NCI-H510A treated with DMSO at 0.1 percent for 48 hours (cell line): ENCODE data around the gene ITPKC.
"Not testable (repeated sequence)": the region's sequence is repeated elsewhere in the genome, so short reads cannot be mapped to it uniquely, and the experiment has no call there.

Experiments used
- DNase-seq: peaks from one replicate; lab custom pipeline; 2025; lab: John Stamatoyannopoulos, UW

The ITPKC gene

DNA sequence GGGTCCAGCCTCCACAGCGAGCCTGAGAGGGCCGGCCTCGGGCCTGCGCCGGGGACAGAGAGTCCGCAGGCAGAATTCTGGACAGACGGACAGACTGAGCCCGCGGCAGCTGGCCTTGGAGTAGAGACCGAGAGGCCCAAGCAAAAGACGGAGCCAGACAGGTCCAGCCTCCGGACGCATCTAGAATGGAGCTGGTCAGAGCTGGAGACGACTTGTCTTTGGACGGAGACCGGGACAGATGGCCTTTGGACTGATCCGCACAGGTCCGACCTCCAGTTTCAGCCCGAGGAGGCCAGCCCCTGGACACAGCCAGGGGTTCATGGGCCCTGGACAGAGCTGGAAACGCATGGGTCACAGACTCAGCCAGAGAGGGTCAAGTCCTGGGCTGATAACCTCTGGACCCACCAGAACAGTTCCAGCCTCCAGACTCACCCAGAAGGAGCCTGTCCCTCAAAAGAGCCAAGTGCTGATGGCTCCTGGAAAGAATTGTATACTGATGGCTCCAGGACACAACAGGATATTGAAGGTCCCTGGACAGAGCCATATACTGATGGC lies 490 bp downstream of the ITPKC start:
- no peak for DNase-seq

GRCh38 chr19:40717880-40718773 lies 1.2 kb downstream of the ITPKC start:
- DNase-seq, result peak; percentile 10

DNA sequence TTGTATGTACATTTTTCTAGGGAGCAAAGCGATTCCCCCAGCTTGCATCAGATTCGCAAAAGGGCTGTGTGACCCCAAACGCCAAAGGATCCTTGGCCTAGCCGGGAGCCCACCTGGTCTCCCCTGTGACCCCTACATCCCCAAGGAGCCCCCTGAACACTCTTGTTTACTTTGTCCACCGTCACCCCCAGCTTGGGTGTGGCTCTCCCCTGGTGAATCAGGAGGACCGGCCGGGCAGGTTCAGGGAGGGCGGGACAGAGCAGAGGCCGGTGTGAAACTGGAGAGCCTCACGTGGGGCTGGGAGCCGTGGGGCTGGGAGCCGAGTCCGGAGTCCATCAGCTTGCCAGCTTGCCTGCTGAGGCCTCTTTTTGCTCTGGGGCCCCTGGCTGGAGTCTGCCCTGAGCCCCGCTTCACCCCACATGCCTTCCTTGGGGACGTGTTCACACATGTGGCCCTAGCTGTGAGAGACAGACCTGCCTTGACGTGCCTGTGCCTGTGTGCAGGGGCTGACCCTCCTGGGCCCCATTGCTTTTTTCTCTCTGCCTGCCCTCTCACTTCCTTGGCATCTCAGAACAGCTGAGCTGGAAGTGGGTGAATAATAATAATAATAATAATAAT lies 2.0 kb downstream of the ITPKC start:
- peak; percentile 56 for DNase-seq

DNA sequence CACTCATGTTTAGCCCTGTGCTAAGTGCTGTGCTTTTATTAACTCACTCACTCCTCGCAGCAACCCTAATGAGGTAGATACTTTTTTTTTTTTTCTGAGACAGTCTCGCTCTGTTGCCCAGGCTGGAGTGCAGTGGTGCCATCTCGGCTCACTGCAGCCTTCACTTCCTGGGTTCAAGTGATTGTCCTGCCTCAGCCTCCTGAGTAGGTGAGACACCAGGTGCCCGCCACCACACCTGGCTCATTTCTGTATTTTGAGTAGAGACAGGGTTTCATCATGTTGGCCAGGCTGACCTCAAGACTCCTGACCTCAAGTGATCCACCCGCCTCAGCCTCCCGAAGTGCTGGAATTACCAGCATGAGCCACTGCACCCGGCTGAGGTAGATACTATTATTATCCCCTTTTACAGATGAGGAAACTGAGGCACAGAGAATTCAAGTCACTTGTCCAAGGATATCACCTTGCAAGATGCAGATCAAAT lies 2.5 kb downstream of the ITPKC start:
- DNase-seq, result no peak

GRCh38 chr19:40721140-40721486 lies 4.2 kb downstream of the ITPKC start:
- no peak for DNase-seq

GRCh38 chr19:40721936-40722661 lies 5.2 kb downstream of the ITPKC start:
- no peak for DNase-seq

GRCh38 chr19:40723661-40724254 lies 6.8 kb downstream of the ITPKC start:
- DNase-seq, result no peak

DNA sequence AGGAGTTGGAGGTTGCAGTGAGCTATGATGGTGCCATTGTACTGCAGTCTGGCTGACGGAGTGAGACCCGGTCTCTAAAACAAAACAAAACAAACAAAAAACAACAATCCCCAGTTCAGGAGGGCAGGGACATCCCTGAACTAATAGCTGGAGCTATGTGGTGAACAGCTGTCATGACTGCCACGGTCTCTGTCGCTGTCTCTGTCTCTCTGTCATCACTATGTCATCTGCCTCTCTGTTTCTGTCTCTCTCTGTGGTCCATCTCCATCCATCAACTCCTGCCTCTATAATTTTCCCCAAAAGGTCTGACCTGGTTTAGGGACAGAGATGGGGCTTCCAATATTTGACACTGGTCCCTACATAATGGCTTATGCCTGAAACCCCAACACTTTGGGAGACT lies 7.4 kb downstream of the ITPKC start:
- no peak for DNase-seq

GRCh38 chr19:40724855-40725254 lies 7.9 kb downstream of the ITPKC start:
- DNase-seq, result no peak

DNA sequence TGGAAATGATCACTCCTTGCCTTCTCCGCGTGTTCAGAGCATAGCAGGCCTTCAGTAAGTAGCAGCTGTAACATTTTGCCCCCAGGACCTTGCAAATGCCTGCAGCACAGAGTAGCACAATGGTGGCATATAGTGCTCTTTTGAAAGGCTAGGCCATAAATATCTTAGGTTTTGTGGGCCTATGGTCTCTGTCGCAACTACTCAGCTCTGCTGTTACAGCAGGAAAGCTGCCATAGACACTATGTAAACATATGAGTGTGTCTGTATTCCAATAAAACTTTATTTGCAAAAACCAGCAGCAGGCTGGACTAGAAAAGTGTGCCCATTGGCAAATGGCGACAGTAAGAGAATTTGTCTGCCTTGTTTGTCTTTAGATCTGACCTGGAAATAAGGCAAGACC lies 9.4 kb downstream of the ITPKC start:
- DNase-seq, result no peak

GRCh38 chr19:40730065-40730464 lies 13.2 kb downstream of the ITPKC start:
- not testable (repeated sequence) for DNase-seq

GRCh38 chr19:40732304-40732703 lies 15.4 kb downstream of the ITPKC start:
- DNase-seq, result not testable (repeated sequence)

- DNase-seq, result no peak
Measured at GRCh38 chr19:40733149-40733548, 16.2 kb downstream of the ITPKC start.

DNA sequence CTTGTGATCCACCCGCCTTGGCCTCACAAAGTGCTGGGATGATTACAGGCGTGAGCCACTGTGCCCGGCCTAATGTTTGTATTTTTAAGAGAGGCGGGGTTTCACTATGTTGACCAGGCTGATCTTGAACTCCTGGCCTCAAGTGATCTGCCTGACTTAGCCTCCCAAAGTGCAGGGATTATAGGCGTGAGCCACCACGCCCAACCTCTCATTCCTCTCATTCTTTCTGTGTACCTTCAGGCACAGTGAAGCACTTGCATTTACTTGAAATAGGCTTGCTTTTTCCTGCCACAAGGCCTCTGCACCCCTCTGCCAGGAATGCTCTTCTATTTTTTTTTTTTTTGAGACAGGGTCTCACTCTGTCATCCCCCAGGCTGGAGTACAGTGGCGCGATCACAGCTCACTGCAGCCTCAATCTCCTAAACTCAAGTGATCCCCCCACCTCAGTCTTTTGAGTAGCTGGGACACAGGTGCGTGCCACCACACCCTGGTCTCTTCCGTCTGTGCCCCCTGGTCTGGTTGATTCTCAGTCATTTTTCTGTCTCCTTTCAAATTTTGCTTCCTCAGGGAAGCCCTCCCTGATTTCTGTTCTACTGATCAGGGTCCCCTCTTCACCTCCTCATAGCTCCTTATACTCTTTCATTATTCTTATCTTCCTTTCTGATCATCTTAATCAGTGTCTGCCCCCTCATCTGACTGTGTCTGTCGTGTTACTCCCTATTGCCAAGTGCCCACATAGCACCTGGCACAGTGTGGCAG lies 18.3 kb downstream of the ITPKC start:
- DNase-seq, result no peak

GRCh38 chr19:40736661-40737060 lies 19.7 kb downstream of the ITPKC start:
- DNase-seq, result no peak

DNA sequence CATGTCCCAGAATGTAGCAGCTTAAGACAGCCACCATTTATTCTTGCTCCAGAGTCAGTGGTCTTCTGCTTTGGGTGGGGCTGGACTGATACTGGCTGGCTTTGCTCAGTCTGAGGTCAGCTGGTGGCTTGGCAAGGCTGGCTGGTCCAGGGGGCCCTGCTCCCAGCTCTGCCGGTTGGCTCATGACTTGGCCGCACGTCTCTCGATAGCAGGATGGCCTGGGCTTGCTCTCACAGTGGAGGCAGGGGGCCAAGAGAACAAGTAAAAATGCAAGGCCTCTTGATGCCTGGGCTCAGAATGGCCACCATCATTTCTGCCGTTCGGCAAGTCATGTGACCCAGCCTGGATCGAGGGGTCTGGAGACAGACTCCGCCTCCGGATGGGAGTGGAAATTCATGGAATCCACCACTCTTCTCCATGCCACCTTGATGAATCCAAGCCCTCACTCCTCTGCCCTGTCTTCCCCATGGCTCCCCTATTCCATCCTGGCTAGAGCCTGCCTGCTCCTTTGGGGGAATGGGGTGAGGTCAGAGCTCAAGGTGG lies 20.3 kb downstream of the ITPKC start:
- DNase-seq, result no peak

GRCh38 chr19:40739030-40739839 lies 22.3 kb downstream of the ITPKC start:
- no peak for DNase-seq

DNA sequence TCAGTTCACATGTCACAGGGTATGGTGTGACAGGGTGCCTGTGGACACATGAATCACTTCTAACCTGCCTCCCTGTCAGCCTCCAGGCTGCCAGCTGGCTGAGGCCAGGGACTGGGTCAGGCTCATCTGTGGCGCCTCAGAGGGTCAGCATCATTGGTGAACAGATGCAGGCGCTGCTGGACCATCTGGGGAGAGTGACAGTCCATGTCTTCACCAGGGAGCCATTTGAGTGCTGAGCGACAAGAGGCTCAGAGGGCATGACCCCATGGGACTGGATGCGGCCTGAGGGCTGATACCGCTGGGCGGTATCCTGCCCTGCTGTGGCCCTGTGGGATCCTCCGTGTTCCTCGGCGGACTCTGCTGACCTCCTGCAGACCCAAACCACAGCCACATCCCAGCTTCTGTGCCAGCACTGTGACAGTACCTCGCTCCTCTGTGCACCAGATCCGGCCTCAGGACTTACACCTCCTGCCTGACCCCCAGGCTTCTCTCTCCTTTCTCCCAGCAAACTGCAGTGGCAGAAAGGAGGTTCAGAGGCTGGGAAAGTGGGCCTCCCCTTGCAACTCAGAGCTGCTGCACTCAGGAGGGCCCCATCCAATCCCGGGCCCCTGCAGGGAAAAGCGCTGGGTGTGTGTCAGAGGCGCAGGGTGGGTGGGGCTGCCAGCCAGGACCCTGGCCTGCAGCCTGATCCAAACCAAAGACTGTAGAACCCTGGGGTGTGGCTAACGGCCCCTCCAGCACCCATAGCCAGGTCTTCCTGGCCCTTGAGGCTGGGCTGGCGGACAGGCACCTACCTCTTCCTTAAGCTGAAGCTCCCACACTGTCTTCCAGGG lies 23.2 kb downstream of the ITPKC start:
- no peak for DNase-seq

DNA sequence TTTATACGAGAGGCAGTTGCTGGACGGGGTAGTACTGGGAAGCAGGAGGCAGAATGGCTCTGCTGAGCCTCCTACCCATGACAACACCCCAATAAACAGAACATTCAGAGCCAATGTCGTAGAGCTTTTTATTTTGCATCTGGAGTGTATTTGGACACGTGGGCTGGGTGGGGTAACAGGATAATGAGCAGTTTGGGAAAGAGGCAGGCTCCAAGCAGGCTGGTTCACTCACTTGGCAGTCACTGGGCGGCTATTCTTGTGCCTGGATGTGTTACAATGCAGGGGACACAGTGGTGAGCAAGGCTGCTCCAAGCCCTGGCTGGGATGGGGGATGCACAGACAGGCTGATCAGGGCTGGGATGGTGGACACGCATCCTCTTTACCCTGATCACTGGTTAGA lies 23.8 kb downstream of the ITPKC start:
- DNase-seq, result no peak
